Cerebellar cortex (tissue), 1 donor: ENCODE measurements around the gene MYBPHL.

Source experiments
- DNase-seq: peaks from one replicate; pipeline ENCODE4 v3.0.0-alpha.2; 2015; ENCODE audit warnings: low spot score

The MYBPHL gene

DNA sequence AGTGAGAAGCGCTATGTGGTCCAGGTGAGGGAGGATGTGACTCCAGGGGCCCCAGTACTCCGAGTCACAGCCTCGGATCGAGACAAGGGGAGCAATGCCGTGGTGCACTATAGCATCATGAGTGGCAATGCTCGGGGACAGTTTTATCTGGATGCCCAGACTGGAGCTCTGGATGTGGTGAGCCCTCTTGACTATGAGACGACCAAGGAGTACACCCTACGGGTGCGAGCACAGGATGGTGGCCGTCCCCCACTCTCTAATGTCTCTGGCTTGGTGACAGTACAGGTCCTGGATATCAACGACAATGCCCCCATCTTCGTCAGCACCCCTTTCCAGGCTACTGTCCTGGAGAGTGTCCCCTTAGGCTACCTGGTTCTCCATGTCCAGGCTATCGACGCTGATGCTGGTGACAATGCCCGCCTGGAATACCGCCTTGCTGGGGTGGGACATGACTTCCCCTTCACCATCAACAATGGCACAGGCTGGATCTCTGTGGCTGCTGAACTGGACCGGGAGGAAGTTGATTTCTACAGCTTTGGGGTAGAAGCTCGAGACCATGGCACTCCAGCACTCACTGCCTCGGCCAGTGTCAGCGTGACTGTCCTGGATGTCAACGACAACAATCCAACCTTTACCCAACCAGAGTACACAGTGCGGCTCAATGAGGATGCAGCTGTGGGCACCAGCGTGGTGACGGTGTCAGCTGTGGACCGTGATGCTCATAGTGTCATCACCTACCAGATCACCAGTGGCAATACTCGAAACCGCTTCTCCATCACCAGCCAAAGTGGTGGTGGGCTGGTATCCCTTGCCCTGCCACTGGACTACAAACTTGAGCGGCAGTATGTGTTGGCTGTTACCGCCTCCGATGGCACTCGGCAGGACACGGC is 55.3 kb downstream of the MYBPHL start:
- DNase-seq, result no peak

DNA sequence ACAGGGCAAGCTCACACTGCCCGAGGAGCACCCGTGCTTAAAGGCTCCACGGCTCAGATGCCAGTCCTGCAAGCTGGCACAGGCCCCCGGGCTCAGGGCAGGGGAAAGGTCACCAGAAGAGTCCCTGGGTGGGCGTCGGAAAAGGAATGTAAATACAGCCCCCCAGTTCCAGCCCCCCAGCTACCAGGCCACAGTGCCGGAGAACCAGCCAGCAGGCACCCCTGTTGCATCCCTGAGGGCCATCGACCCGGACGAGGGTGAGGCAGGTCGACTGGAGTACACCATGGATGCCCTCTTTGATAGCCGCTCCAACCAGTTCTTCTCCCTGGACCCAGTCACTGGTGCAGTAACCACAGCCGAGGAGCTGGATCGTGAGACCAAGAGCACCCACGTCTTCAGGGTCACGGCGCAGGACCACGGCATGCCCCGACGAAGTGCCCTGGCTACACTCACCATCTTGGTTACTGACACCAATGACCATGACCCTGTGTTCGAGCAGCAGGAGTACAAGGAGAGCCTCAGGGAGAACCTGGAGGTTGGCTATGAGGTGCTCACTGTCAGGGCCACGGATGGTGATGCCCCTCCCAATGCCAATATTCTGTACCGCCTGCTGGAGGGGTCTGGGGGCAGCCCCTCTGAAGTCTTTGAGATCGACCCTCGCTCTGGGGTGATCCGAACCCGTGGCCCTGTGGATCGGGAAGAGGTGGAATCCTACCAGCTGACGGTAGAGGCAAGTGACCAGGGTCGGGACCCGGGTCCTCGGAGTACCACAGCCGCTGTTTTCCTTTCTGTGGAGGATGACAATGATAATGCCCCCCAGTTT is 56.1 kb downstream of the MYBPHL start:
- DNase-seq, result no peak

DNA sequence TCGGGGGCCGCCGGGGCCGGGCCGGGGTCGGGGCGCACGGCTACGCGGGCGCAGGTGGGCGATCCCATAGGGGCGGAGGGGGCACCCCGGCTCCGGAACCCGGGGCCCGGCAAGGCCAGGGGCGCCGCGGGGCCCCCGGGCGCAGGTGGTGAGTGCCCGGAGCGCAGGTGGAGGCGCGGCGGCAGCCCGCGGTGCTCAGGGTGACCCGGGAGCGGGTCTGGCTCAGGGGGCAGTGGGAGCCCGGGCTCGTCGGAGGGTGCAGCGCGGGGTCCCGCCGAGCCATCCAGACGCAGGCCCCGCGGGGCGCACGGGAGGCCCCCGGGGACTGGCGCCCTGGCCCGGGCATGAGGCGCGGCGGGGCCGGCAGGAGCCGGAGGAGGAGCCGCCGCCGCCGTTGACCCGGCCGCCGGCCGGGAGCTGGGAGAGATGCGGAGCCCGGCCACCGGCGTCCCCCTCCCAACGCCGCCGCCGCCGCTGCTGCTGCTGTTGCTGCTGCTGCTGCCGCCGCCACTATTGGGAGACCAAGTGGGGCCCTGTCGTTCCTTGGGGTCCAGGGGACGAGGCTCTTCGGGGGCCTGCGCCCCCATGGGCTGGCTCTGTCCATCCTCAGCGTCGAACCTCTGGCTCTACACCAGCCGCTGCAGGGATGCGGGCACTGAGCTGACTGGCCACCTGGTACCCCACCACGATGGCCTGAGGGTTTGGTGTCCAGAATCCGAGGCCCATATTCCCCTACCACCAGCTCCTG is 57.0 kb downstream of the MYBPHL start:
- no peak for DNase-seq

DNA sequence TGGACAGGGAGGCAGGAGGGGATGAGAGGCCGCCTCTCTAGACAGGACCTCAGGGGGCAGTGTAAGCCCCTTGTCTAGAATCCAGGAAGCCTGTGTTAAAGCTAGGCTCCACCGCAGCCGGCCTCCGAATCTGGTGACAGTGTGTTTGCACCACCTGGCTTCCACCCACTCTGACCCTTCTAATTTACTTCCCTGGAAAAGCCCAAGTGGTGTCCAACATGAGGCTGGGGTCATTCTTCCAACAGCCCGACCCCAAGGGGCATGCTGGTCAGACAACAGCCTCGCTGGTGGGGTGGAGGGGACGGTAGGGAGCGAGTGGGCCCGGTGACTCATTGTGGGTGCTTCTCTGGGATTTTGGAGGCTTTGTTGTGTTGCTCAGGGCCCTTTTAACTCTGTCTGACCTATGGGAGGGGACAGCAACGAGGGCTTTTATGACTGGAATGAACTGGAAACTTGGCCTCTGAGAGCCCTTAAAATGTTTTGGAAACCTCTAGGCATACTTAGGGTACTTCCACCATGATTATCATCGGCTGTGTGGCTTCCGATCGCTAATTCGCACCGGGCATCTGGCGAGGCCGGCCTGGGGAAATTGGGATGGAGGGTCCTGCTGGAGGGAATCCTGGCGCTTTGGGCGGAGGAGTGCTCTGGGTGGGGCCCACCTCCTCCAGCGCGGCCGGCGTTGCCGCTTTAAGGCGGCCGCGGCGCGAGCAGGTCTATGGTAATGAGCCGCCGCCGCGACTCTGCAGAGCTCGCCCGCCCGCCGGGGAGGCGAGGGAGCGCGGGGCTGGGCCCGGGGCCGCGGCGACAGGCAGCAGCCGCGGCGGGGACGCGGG is 57.8 kb downstream of the MYBPHL start, which contains the start of gene CELSR2:
CELSR2 (plus strand) TSS at position 743 of the 833 bp plus-strand sequence. CDS start 541 bp downstream, outside the sequence.
- DNase-seq, result peak; percentile 66

DNA sequence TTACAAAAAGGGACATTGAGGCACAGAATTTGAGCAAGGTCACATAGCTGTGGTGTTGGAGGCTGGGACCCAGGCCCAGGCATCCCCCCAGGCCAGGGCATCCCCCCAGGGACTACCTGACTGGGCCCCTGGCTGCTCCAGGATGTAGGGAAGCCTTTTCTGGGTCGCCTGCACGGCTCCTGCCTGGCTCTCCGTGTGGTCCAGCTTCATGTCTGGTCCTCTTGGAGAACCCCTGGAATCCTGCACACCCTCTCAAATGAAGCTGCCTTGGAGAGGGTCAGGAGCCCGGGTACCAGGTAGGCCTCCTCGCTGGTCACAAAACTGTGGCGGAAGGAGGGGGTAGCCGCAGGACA is 58.4 kb downstream of the MYBPHL start:
- DNase-seq, result no peak

DNA sequence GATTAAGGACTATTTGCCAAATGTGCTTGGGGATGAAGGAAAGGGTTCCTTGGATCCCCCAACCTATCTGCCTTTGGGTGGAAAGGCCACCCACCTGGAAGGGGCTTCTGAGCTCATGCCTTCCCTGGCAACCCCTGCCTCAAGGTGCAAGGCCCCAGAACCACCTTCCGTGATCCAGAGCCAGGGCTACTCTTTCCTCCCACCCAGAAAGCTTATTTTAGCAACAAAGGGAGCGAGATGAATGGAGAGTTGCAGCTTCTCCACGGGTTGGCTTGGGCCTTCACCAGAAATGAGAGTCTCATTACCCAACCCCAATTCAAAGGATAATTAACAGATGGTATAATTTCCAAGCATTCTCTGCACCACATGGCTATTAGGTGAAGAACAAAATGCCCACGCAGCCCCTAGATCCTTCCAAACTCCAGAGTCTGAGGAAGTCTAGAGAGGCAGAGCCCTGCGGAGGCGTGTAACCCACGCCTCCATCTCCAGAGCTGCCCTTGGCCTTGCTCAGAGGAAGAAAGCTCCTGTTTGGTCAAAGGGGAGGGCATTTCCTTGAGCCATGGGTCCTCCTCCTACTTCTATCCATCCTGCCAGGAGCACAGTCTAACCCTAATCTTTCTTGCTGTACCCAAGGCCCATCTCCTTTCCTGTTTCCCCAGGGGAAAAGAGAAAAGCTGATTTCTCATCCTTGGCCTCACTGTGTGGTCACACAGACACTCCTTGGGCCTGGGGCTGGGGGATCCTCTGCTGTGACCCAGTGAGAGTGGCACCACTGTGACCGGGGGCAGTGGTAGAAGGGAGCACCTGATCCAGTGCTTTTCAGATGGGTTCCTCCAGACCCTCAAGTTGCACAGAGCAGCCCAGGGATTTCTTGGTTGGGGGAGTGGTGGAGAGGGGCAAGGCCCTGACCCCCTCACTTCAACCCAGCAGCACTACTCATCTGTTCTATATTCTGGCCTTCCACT is 59.1 kb downstream of the MYBPHL start:
- peak; percentile 63 for DNase-seq

DNA sequence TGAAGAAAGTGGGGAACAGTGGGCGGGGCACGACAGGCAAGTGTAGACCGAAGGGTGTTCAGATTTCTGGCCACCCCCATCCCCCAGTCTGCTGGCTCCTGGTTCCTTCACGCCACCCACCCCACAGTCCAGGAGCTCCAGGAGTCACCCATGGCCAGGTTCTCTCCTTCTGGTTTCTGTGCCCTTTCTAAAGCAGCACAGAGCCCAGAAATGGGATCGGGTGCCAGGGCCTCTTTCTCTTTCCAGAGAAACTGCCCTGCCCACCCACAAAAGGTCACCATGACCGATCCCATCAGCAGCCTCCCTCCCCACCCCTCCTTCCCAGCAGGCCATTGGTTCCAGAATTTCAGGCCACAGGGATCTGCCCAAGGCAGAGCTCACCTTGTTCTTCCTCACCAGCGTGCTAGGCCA is 60.7 kb downstream of the MYBPHL start:
- no peak for DNase-seq

DNA sequence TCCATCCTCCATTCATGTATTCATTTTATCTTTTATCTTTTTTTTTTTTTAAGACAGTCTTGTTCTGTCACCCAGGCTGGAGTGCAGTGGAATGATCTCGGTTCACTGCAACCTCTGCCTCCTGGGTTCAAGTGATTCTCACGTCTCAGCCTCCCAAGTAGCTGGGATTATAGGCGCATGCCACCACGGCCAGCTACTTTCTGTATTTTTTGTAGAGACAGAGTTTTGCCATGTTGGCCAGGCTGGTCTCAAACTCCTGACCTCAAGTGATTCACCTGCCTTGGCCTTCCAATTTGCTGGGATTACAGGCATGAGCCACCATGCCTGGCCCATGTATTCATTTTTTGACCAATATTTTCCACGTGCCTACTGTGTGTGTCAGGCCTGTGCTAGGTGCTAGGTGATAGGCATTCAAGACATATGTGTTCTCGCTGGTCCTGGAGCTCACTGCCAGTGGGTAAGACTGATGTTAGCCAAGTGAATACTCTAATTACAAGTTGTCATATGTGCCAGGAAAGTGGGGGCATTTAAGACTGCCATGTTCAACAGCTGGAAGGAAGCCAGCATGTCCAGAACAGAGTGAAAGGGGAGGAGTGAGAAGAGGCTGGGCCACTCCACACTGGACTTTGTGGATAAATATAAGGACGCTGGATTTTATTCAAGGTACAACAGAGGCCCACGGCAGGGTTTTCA is 62.8 kb downstream of the MYBPHL start:
- DNase-seq, result no peak

DNA sequence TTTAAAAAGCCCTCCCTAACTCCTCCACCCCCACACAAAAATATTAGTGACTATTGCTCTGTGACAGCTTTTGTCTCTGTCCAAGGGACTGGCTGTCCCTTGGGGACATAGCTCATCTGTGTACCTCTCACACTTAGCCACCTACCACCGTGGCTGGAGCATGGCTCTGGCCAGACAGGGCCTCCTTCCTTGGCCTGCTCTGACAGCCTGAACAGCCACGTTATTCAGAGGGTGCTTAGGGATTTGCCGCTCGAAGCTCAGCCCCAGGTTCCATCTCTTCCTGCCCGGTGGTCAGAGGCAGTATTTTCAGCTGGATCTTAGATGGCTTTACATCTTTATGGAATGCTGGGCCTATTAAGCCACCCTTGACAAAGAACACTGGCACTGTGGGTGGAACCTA is 63.6 kb downstream of the MYBPHL start:
- DNase-seq, result no peak

DNA sequence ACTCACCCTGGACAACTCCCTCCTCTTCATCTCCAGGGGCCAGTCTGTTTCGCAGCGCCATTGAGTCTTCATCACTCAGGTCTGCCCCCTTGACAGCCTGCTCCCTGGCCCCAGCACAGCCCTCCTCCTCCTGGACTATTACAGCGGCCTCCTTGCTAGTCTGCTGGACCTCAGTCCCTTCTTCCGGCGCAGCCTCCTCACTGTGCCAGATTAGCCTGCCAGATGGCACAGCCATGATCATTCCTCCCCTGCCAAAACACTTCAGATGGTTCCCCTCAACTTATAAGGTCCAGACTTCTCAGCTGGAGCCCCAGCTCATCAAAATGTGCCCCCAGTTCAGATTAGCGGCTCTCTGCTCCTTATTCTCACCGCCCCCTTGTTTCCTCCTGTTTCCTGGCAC is 64.4 kb downstream of the MYBPHL start:
- peak; percentile 90 for DNase-seq
